Astrocyte (in vitro differentiated cells and primary cell): ENCODE data around the gene SLC66A1.

Experiments used
- EZH2 ChIP-seq: IDR thresholded peaks from 2 replicates; pipeline ENCODE4 v1.6.1; 2012; ENCODE audit warnings: mild to moderate bottlenecking, low read length, inconsistent platforms; ENCODE audit not compliant: insufficient read depth
- TF ChIP-seq, protein P1 (sequence below): IDR thresholded peaks from 2 replicates; pipeline ENCODE4 v1.5.1; 2011; ENCODE audit warnings: low read depth, mild to moderate bottlenecking, inconsistent platforms, low read length, moderate library complexity; ENCODE audit not compliant: insufficient read depth

DNA sequence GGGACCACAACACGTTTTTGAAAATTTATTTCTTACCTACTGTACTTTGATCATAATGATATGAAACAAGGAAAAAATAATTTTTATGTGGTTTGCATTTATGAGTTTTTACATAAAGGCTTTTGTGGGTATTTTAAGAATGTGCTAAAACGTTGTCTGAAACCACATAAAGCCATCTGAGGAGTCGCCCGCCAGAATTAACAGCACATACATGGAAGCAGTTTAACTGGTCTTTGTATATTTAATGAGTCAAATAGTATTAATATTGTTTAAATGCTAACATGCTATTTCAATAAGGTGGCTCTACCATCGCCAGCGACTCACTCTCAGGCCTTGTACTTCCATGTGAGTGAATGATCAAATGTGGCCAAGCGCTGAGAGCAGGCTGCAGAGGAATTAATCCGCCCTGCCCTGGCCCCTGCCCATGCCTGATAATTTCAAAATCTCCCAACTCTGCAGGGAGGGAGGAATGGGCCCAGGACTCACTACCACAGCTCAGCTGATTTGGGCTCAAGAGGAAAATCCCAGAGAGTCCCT, 49.6 kb downstream of the SLC66A1 start:
- TF ChIP-seq, protein P1, sequence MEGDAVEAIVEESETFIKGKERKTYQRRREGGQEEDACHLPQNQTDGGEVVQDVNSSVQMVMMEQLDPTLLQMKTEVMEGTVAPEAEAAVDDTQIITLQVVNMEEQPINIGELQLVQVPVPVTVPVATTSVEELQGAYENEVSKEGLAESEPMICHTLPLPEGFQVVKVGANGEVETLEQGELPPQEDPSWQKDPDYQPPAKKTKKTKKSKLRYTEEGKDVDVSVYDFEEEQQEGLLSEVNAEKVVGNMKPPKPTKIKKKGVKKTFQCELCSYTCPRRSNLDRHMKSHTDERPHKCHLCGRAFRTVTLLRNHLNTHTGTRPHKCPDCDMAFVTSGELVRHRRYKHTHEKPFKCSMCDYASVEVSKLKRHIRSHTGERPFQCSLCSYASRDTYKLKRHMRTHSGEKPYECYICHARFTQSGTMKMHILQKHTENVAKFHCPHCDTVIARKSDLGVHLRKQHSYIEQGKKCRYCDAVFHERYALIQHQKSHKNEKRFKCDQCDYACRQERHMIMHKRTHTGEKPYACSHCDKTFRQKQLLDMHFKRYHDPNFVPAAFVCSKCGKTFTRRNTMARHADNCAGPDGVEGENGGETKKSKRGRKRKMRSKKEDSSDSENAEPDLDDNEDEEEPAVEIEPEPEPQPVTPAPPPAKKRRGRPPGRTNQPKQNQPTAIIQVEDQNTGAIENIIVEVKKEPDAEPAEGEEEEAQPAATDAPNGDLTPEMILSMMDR: no peak
- TF ChIP-seq EZH2: no peak
